Stromal cell of bone marrow (primary cell): ENCODE measurements around the gene ZSWIM1.

Experiments
- DNase-seq: peaks from one replicate; pipeline ENCODE4 v3.0.0-alpha.2; 2012; ENCODE audit warnings: low read depth

The ZSWIM1 gene

DNA sequence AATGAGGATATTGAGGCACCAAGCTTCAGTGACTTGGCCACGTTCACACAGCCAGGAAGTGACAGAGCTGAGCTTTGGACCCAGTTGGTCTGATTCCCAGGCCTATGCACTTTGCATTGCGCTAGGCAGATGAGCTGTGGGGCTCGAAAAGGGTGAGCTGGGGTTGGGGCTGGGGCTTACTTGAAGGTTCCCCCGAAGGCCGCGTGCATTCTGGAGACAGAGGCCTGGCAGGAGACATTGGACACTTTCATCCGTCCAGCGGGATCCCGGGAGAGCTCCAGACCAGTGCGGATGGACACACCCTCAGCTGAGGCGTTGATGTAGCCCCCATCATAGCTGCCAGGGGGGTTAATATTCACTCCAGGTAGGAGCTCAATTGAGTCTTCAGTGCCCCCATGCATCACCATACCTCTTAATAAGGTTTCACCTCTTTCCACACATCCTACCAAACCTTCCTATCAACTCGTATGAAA, 28.3 kb downstream of the ZSWIM1 start:
- no peak for DNase-seq

DNA sequence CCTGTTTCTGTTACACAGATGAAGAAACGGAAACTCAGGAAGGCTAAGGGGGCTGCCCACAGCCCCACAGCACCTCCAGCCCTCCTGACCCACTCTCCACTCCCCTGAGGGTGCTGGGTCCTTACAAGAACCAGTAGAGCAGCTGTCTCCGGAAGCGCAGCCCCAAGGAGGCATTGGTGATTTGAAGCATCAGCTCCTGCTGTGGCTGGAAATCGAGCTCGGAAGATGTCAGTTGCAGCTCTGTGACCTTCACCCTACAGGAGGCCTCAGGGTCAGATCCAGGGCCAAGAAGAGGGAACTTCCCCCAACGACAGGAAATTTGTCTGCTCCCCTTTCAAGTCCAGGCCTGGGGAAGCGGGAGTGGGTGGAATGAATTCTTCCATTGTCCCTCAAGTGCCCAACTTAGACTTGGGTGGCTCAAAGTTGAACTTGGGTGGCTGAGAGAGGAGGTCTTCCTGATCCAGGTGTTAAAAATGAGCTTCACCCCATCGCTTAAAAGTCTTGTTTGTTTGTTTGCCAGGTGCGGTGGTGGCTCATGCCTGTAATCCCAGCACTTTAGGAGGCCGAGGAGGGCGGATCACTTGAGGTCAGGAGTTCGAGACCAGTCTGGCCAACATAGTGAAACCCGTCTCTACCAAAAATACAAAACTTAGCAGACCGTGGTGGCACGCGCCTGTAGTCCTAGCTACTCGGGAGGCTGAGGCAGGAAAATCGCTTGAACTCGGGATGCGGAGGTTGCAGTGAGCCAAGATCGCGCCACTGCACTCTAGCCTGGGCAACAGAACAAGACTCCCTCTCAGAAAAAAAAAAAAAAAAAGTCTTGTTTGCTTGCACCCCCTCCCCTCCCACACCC, 29.0 kb downstream of the ZSWIM1 start:
- no peak for DNase-seq

DNA sequence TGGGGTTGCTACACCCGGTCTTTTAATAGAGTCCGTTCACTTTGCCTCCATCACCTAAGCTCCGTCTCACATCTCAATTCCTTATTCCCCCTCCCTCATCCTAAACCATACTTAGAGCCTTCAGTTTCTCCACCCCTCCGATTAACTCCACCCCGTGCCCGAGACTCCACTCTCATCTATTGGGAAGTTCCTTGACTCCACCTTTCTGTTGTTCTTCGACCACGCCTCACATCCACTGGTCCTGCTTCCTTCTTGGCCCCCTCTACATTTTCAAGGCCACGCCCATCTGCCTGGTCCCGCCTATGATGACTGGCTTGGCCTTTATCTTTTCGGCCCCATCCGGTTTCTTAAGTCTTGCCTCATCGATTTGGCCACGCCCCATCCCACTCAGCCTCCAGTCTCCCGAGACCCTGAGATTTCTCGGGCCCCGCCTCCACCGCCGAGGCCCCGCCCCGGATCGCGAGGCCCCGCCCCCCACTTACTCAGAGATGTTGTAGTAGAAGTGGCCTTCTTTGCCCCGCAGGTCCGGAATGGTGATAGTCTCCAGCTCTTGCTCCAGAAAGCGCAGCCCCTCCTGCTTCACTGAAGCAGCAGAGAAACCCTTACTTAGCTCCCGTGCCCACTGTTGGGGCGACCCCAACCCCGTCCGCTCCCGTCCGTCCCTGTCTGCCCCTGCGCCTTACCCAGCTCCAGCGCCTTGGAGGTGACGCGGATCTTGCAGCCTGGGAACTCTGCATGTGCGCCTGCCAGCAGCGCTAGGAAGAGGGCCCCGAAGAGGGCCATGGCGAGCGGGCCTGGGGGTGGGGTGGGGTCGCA, 29.9 kb downstream of the ZSWIM1 start:
- DNase-seq = peak; percentile 98

- DNase-seq = no peak
These were observed 30.7 kb downstream of the ZSWIM1 start, which contains the start of gene PLTP for GRCh38 chr20:45911486-45912343. Gene PLTP (minus strand): TSS chr20:45912155. CDS start chr20:45911452, 703 bp downstream.

DNA sequence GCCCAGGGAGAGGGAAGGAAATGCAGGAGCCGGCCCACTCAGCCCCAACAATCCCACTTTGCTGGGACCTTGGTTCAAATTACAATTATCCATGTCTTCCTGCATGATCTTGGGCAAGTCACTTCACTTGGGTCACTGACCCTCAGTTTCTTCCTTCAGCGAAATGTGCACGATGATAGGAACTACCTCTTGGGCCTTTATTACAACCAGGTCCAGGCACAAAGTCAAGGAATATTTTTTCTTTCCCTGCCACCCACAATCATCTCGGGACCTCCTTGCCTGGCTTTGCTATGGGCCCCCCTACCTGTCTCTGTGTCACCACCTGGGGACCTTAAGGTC, 31.3 kb downstream of the ZSWIM1 start:
- no peak for DNase-seq

DNA sequence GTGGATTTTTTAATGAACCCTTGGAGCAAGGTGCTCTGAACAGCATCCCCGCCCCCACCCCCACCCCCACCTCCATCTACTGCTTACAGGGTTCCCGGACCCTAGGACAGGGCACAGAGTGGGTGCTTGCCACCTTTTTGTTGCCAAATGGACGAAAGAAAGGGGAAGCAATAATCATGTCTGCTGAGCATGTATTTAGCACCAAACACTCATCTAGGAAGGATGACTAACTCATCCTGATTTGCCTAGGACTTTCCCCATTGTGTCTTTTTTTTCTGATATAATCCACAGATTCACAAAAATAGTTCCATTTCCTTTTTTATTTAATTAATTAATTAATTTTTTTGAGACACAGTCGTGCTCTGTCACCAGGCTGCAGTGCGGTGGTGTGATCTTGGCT, 32.1 kb downstream of the ZSWIM1 start:
- DNase-seq = no peak

DNA sequence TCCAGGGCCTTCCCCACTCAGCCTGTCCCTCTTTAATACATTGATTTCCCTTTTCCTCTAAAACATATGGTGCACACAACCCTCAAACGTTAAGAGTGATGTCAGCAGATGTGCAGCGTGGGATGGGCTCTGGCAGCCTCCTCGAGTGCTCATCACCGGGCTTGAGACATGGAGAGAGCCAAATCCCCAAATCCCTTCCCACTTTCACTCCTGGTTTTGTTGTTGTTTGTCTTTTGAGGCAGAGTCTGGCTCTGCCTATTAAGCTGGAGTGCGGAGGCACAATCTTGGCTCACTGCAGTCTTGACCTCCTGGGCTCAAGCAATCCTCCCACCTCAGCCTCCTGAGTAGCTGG, 36.7 kb downstream of the ZSWIM1 start:
- peak; percentile 42 for DNase-seq

DNA sequence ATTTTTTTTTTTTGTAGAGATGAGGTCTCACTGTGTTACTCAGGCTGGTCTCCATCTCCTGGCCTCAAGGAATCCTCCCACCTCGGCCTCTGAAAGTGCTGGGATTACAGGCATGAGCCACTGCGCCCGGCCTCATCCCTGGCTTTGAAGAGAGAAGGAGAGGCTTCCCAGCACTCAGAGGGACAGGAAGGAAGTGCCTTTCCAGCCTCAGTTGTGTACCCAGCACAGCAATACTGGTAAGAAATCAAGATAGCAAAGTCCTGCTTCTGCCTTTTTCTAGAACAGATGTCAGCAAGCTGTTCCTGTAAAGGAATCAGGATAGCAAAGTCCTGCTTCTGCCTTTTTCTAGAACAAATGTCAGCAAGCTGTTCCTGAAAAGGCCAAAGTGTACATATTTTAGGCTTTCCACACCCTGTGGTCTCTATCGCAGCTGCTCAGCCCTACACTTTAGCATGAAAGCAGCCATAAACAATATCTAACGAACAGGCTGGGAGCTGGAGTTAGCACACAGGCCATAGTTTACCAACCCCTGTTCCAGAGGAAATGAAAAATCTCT, 37.2 kb downstream of the ZSWIM1 start:
- no peak for DNase-seq

DNA sequence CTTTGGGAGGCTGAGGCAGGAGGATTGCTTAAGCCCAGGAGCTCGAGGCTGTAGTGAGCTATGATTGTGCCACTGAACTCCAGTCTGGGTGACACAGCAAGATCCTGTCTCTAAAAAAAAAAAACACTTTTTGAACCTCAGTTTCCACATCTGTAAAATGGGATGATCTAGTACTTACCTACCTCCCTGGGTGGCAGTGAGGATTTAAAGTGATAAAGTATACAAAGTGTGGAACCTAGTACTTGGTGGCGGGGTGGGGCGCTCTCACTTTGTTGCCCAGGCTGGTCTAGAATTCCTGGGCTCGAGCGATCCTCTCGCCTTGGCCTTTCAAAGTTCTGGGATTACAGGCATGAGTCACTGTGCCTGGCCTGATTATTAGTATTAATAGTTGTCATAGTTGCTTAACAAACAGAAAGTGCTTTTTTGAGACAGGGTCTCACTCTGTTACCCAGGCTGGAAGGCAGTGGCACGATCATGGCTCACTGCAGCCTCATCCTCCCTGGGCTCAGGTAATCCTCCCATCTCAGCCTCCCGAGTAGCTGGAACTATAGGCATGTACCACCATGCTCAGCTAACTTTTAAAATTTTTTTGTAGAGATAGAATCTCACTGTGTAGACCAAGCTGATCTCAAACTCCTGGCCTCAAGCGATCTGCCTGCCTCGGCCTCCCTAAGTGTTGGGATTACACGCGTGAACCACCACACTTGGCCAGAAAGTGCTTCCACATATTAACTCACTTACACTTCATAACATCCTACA, 37.9 kb downstream of the ZSWIM1 start:
- DNase-seq = no peak

GRCh38 chr20:45919542-45920399, 38.7 kb downstream of the ZSWIM1 start:
- peak; percentile 65 for DNase-seq

DNA sequence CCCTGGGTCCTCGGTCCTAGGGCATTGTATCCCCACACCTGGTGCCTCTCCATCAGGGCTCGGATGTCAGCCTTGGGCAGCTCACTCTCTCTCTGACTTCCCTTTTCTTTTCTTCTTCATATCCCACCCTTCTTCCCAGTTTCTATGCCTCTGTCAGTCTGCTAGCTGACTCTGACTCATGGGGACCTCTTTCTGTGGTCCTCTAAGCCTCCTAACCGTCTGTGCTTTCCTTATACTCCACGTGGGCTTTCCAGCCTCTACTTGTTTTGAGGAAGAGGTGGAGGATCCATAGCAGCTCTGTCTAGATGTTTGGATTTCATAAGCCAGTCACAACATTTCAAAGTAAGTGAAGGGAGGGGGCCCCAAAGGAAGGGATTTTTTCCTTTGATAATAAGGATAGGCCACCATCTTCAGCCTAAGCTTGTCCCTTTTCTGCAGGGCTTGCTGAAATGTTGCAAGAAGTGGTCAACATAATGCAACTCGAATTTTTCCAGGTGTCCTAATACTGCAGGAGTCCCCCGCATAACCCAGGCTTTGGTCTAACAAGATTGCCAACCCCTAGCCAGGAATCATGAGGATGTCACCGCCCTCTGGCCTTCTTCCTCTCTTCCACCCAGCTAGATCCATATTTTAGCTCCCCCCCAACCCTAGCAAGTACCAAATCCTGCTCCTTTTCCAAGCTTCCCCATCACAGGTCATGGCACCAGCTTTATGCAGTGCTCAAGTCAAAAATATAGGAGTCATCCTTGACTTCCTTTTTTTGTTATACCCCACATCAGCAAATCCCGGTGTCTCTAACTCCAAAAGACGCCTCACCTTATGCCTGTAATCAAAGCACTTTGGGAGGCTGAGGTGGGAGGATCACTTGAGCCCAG, 39.7 kb downstream of the ZSWIM1 start:
- no peak for DNase-seq

DNA sequence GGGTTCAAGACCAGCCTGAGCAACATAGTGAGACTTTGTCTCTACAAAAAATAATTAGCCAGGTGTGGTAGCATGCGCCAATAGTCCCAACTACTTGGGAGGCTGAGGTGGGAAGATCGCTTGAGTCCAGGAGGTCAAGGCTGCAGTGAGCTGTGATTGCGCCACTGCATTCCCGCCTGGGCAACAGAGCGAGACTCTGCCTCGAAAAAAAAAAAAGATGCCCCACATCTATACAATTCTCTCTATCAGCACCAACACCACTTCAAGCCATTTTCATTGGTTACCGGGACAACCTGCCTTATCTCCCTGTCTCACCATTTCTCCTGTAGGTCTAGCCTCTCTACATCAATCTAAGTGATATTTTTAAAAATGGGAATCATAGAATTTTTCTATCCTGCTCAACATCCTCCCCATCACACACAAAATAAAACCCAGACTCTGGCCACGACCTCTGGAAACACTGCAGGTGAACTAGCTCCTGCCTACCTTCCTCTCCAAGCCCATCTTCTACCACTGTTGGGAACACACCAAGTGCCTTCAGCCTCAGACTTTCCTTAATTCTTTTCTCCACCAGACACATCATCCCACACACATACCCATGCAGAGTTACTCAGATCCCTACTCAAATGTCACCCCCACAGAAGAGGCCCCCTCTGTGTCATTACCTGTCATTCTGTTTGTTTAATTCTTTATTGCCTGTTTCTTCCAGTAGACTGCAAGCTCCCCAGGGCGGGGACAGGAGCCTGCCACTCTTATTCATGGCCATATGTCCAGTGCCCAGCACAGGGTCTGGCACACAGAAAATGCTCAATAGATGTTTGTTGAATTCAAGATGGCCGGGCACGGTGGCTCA, 40.5 kb downstream of the ZSWIM1 start:
- DNase-seq = no peak

DNA sequence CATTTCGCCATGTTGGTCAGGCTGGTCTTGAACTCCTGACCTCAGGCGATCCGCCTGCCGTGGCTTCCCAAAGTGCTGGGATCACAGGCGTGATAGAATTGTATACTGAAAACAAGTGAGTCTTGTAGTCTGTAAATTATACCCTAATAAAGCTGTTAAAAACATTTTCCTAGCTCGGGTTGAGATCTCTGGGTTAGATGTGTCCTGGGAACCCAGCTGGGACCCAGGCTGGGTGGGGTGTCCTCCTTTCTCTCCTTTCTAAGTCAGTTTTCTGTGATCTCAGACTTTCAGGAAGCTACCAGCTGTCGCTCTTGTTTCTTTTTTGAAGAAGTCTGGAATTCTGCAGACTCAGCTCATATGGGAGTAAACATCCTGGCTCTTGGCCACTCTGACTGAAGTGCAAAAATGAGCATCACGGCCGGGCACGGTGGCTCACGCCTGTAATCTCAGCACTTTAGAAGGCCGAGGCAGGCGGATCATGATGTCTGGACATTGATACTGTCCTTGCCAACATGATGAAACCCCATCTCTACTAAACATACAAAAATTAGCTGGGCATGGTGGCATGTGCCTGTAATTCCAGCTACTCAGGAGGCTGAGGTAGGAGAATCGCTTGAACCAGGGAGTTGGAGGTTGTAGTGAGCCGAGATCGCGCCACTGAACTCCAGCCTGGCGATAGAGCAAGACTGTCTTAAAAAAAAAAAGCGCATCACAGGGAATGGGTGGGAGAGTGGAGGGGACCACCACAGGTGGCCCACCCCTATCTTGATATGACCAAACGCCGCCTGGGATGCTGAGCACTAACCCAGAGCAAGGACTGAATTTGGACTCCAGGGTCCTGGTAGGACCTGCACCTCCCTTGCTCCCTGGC, 43.6 kb downstream of the ZSWIM1 start:
- DNase-seq = peak; percentile 41

DNA sequence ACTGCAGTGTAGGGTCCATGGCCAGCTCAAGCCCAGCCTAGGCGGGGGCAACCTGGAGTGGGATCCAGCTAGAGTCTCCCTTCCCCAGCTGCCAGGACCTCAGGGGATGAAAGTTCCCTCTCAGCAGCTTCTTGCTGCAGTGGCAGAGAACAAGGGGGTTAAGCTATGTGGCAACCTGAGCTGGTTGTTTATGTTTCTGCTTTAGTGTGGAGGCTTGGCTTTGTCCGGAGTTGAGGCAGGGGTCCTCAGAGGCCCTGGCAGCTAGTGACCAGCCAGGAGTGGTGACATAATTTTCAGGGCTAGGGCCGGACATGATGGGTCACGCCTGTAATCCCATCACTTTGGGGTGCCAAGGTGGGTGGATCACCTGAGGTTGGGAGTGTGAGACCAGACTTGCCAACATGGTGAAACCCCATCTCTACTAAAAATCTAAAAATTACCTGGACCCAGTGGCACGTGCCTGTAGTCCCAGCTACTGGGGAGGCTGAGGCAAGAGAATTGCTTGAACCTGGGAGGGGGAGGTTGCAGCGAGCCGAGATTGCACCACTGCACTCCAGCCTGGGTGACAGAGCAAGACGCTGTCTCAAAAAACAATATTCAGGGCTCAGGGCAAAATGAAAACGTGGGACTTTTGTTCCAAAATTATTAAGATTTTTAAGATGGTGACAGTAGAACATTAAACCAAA, 44.9 kb downstream of the ZSWIM1 start:
- DNase-seq = no peak

GRCh38 chr20:45926731-45927070, 45.7 kb downstream of the ZSWIM1 start:
- DNase-seq = no peak

- no peak for DNase-seq
These were observed 46.2 kb downstream of the ZSWIM1 start for GRCh38 chr20:45927071-45927878.
